ENCODE results near the gene FBXO33.

- TF ChIP-seq CTCF (IDR thresholded peaks at IDR 0.05), result no peak
- no peak for TF ChIP-seq POLR2A (IDR thresholded peaks at IDR 0.05)
Measured at GRCh38 chr14:39416072-39416471, 16.2 kb downstream of the FBXO33 start.

Data from thyroid gland (tissue), 4 donors.